Stimulated activated CD4-positive, alpha-beta T cell treated with anti-CD3 and anti-CD28 coated beads, Interleukin-1b, Interleukin-23, amount 100 ng/mL, for 48 hours (primary cell): ENCODE measurements around the gene PSMC1.

Source experiments
- DNase-seq: peaks from one replicate; pipeline ENCODE4 v3.0.0-alpha.2; 2020

PSMC1 gene

GRCh38 chr14:90302529-90303303, 46.4 kb downstream of the PSMC1 start:
- DNase-seq = no peak

GRCh38 chr14:90303473-90303872, 47.1 kb downstream of the PSMC1 start:
- no peak for DNase-seq

GRCh38 chr14:90304502-90304901, 48.1 kb downstream of the PSMC1 start:
- no peak for DNase-seq

- no peak for DNase-seq
Observed at GRCh38 chr14:90305176-90305601, 48.8 kb downstream of the PSMC1 start.

GRCh38 chr14:90308561-90308960, 52.2 kb downstream of the PSMC1 start:
- DNase-seq = no peak

- DNase-seq = no peak
Observed at GRCh38 chr14:90317286-90317685, 60.9 kb downstream of the PSMC1 start.

GRCh38 chr14:90318016-90318415, 61.7 kb downstream of the PSMC1 start:
- no peak for DNase-seq

- no peak for DNase-seq
Observed at GRCh38 chr14:90319173-90319572, 62.8 kb downstream of the PSMC1 start.

- no peak for DNase-seq
Observed at GRCh38 chr14:90319634-90320541, 63.5 kb downstream of the PSMC1 start.

- no peak for DNase-seq
Observed at GRCh38 chr14:90321891-90322290, 65.5 kb downstream of the PSMC1 start.
